Right atrium auricular region (tissue), 2 donors: ENCODE results near the gene CDK14. TPM values are rescaled to one million over a fixed set of nuclear protein-coding genes. Genes with fewer than 3 reads are reported as not detected.
"Not testable (repeated sequence)": the region's sequence is repeated elsewhere in the genome, so short reads cannot be mapped to it uniquely, and the experiment has no call there.

Experiments used
- DNase-seq: peaks from one replicate; pipeline ENCODE4 v3.0.0-alpha.2; 2019; ENCODE audit warnings: low spot score
- H3K27ac ChIP-seq, 2 donors: fragments of 200-600 bp; sonication (generic); 1 replicate in 1 of 2; 2 replicates in 1 of 2; pipeline ENCODE4 v1.5.1; 2016 to 2019
- H3K27me3 ChIP-seq, 2 donors: fragments of 200-600 bp; sonication (generic); one replicate each; pipeline versions ENCODE4 v1.5.1 to v1.6.0; 2017 to 2019
- H3K36me3 ChIP-seq: fragments of 200-600 bp; sonication (generic); one replicate; pipeline ENCODE4 v1.5.1; 2016
- H3K4me1 ChIP-seq, 2 donors: fragments of 200-600 bp; sonication (generic); one replicate each; pipeline versions ENCODE4 v1.5.1 to v1.6.0; 2017 to 2019
- H3K4me3 ChIP-seq, 2 donors: fragments of 200-600 bp; sonication (generic); 1 replicate in 1 of 2; 2 replicates in 1 of 2; pipeline ENCODE4 v1.5.1; 2017 to 2019; ENCODE audit warnings: mild to moderate bottlenecking in 1 of 2, moderate library complexity in 1 of 2
- H3K9me3 ChIP-seq, 2 donors: fragments of 200-600 bp; sonication (generic); one replicate each; pipeline ENCODE4 v1.5.1; 2019
- total RNA-seq, 2 donors: library from RNA; depleted of rRNA; stranded (reverse); fragments of >200 nt; gene quantifications; one replicate each; pipeline ENCODE4 v1.1.0, GENCODE V29; 2016
- TF ChIP-seq, protein P1 (sequence below), 2 donors: fragments of 200-600 bp; sonication (generic); IDR thresholded peaks; one replicate each; pipeline ENCODE4 v1.5.1; 2019; ENCODE audit warnings: antibody characterized with exemption in 2 of 2

Gene CDK14
- total RNA-seq, 2 donors from 2014 or later, result 21.5 to 37.9 TPM

DNA sequence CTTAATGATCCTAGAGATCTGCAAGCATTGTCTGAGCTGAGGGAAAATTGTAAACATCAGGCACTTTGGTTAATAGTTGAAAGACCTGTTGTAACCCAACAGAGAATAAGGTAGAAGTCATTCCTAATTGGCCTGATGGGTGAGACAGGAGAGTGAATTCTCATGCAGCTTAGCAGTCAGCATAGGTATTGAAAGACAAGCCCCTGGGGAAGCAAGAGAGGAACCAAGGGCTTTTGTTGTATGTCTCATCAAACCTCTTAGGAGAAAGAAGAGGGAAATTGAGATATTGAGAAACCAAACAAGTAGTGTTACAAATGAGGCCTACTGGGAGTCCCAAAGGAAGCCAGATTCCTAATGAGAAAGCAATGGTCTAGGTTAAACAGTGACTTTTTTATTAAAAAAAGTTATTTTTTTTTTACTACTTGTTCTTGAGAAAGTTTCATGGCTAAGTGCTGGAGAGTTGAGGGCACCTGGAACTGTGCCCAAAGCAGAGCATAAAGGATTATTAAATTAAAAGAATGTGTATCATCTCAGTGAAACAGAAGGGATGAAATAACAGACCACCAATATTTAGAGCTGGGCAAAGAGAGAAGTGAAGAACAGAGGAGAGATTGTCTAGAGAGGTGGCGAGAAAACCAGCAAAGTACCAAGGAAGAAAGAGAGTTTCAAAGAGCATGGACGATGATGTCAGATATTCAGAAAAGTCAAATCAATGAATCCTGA, 168.9 kb downstream of the CDK14 start:
- Histone ChIP-seq H3K9me3 (no peaks in the 10 kb centered on the region), H3K27me3 (no peaks in the 10 kb centered on the region), H3K4me1 (peaks cover 0 to 30% of the 10 kb centered on the region in 2 donors), H3K27ac (no peak overlapping the region), H3K4me3 (no peak overlapping the region), H3K36me3 (no peaks in the 10 kb centered on the region)
- TF ChIP-seq, protein P1, sequence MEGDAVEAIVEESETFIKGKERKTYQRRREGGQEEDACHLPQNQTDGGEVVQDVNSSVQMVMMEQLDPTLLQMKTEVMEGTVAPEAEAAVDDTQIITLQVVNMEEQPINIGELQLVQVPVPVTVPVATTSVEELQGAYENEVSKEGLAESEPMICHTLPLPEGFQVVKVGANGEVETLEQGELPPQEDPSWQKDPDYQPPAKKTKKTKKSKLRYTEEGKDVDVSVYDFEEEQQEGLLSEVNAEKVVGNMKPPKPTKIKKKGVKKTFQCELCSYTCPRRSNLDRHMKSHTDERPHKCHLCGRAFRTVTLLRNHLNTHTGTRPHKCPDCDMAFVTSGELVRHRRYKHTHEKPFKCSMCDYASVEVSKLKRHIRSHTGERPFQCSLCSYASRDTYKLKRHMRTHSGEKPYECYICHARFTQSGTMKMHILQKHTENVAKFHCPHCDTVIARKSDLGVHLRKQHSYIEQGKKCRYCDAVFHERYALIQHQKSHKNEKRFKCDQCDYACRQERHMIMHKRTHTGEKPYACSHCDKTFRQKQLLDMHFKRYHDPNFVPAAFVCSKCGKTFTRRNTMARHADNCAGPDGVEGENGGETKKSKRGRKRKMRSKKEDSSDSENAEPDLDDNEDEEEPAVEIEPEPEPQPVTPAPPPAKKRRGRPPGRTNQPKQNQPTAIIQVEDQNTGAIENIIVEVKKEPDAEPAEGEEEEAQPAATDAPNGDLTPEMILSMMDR (IDR thresholded peaks at IDR 0.05), result no peak
- no peak for DNase-seq

GRCh38 chr7:90766814-90767564, 170.9 kb downstream of the CDK14 start:
- H3K27ac ChIP-seq, result peak overlapping the region; percentile 64 to 75
- H3K36me3 ChIP-seq, result no peaks in the 10 kb centered on the region
- no peak for DNase-seq
- H3K4me1 ChIP-seq, result peaks cover 0 to 30% of the 10 kb centered on the region in 2 donors
- H3K9me3 ChIP-seq, result no peaks in the 10 kb centered on the region
- TF ChIP-seq, protein P1 (IDR thresholded peaks at IDR 0.05), result no peak
- no peak overlapping the region for H3K4me3 ChIP-seq
- H3K27me3 ChIP-seq, result no peaks in the 10 kb centered on the region

DNA sequence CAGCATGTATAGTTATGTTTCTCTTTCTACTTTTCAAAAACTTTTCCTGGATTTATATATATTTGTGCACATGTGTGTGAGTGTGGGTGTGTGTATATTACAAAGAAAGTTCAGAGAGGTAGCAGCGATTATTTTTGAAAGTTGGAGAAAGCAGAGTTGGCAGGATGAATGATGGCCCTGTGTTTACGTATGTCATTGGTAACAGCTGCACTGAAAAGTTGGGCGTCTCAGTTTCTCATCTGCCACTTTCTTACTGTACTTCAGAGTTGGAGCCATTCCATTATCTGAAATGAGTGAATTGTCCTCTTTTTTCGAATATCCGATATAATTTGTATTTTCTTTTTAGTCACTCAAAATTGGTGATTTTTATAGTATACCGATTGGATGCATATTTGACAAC, 172.2 kb downstream of the CDK14 start:
- no peak overlapping the region for H3K27ac ChIP-seq
- no peaks in the 10 kb centered on the region for H3K9me3 ChIP-seq
- peaks cover 0 to 30% of the 10 kb centered on the region in 2 donors for H3K4me1 ChIP-seq
- TF ChIP-seq, protein P1 (IDR thresholded peaks at IDR 0.05), result no peak
- DNase-seq, result no peak
- H3K27me3 ChIP-seq, result no peaks in the 10 kb centered on the region
- no peaks in the 10 kb centered on the region for H3K36me3 ChIP-seq
- H3K4me3 ChIP-seq, result no peak overlapping the region

DNA sequence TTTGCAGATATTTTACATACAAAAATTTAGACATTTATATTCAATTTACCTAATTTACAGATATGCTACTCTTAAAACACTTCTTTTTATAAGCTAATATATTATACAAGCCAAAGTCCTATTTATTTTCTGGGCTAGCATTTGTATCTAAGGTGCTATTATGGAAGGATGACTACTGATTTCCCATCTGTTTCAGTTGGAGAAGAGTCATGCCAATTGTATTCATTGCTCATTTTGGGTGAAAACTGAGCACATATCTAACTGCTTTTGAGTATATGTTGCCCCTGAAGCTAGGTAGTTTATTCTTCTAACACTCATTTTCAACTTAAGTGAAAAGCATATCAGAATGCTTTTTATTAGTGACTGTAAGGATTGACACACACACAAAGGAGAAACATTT, 172.9 kb downstream of the CDK14 start:
- Histone ChIP-seq H3K27ac (no peak overlapping the region), H3K9me3 (no peaks in the 10 kb centered on the region), H3K4me1 (peaks cover 0 to 30% of the 10 kb centered on the region in 2 donors), H3K4me3 (no peak overlapping the region), H3K27me3 (no peaks in the 10 kb centered on the region), H3K36me3 (no peaks in the 10 kb centered on the region)
- DNase-seq, result no peak
- TF ChIP-seq, protein P1 (IDR thresholded peaks at IDR 0.05), result no peak

GRCh38 chr7:90769566-90769965, 173.4 kb downstream of the CDK14 start:
- not testable (repeated sequence) for H3K36me3 ChIP-seq, H3K4me3 ChIP-seq, H3K27me3 ChIP-seq, DNase-seq, H3K27ac ChIP-seq, H3K9me3 ChIP-seq
- peaks cover 0 to 30% of the 10 kb centered on the region in 2 donors for H3K4me1 ChIP-seq

DNA sequence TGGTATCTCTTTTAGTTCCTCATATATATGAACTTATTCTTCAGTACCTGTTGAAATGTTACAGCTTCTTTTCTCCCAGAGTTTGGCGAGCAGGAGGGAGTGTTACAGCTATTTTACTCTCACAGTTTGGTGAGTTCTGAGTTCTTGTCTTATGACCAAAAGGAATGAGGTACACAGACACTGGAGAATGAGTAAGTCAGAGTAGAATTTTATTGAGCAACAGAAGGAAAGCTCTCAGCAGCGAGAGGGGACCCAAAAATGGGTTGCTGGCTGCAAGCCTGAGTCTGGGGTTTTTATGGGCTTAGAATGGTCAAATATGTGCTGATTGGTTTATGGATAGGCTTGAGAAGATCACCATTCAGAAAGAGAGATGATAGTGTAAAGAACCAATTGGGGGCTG, 175.2 kb downstream of the CDK14 start:
- H3K4me3 ChIP-seq, result no peak overlapping the region
- no peaks in the 10 kb centered on the region for H3K9me3 ChIP-seq
- H3K4me1 ChIP-seq, result peaks cover 0 to 17% of the 10 kb centered on the region in 2 donors
- H3K27ac ChIP-seq, result no peak overlapping the region
- DNase-seq, result no peak
- no peaks in the 10 kb centered on the region for H3K27me3 ChIP-seq
- no peaks in the 10 kb centered on the region for H3K36me3 ChIP-seq
- TF ChIP-seq, protein P1 (IDR thresholded peaks at IDR 0.05), result no peak
